Measurements from ENCODE around the gene HEXIM2.

DNA sequence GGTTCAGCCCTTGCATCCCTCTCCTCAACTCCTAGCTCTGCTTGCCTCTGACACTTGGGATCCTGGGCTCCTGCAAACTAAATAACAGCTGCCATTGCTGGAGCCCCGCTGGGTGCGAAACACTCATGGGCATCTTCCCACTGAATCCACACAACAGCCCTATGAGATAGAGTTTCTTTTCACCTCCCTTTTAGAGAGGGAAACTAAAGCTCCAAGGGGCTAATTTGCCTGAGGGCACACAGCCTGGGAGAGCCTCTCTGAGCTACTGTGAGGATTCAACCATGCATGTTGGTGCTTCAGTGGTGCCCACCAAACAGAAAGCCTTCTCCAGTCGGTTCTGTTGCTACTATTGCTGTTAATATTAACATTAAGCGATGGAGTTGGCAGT lies 22.1 kb upstream of the HEXIM2 start:
- TF ChIP-seq, protein P1, sequence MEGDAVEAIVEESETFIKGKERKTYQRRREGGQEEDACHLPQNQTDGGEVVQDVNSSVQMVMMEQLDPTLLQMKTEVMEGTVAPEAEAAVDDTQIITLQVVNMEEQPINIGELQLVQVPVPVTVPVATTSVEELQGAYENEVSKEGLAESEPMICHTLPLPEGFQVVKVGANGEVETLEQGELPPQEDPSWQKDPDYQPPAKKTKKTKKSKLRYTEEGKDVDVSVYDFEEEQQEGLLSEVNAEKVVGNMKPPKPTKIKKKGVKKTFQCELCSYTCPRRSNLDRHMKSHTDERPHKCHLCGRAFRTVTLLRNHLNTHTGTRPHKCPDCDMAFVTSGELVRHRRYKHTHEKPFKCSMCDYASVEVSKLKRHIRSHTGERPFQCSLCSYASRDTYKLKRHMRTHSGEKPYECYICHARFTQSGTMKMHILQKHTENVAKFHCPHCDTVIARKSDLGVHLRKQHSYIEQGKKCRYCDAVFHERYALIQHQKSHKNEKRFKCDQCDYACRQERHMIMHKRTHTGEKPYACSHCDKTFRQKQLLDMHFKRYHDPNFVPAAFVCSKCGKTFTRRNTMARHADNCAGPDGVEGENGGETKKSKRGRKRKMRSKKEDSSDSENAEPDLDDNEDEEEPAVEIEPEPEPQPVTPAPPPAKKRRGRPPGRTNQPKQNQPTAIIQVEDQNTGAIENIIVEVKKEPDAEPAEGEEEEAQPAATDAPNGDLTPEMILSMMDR (IDR thresholded peaks at IDR 0.05), result no peak
- no peak for TF ChIP-seq POLR2A (IDR thresholded peaks at IDR 0.05)
